Natural killer cell (primary cell): ENCODE measurements around the gene INAVA. TPM values are rescaled to one million over a fixed set of nuclear protein-coding genes. Genes with fewer than 3 reads are reported as not detected.

Experiments
- ATAC-seq, 3 donors: fragments of 150-1000 bp in 2 of 3; fragments of 200-7000 bp in 1 of 3; cut with Tn5 transposase; 1 replicate in 1 of 3; 2 replicates in 2 of 3; pipeline ENCODE4 v1.10.0; 2021; ENCODE audit warnings: mild to moderate bottlenecking in 2 of 3, moderate library complexity in 2 of 3
- DNase-seq, 2 donors: peaks; one replicate each; pipeline versions ENCODE4 v3.0.0 to v3.0.0-alpha.2; 2013 to 2021; ENCODE audit warnings: mixed read lengths in 1 of 2
- H3K27ac ChIP-seq: one replicate; pipeline ENCODE4 v1.5.1; 2013; ENCODE audit warnings: mild to moderate bottlenecking, low read length
- H3K27me3 ChIP-seq: one replicate; pipeline ENCODE4 v1.6.1; 2013; ENCODE audit warnings: low read length; ENCODE audit not compliant: control insufficient read depth, insufficient read depth
- H3K36me3 ChIP-seq: one replicate; pipeline ENCODE4 v1.6.1; 2013; ENCODE audit warnings: low read length; ENCODE audit not compliant: control insufficient read depth, insufficient read depth
- H3K4me1 ChIP-seq: one replicate; pipeline ENCODE4 v1.6.1; 2013; ENCODE audit warnings: low read length; ENCODE audit not compliant: control insufficient read depth, insufficient read depth
- H3K4me3 ChIP-seq: one replicate; pipeline ENCODE4 v1.5.1; 2013; ENCODE audit warnings: low read length
- H3K9me3 ChIP-seq: one replicate; pipeline ENCODE4 v1.6.1; 2013; ENCODE audit warnings: low read length; ENCODE audit not compliant: control insufficient read depth, insufficient read depth
- H3K27ac Mint-ChIP-seq, 2 donors: one replicate each; pipeline ENCODE4 v1.8.0; 2022; ENCODE audit warnings: mild to moderate bottlenecking in 2 of 2, mixed read lengths in 2 of 2, moderate library complexity in 1 of 2
- H3K27me3 Mint-ChIP-seq, 2 donors: one replicate each; pipeline ENCODE4 v1.8.0; 2022; ENCODE audit warnings: low read depth in 2 of 2, mixed read lengths in 2 of 2
- H3K36me3 Mint-ChIP-seq: one replicate; pipeline ENCODE4 v1.8.0; 2022; ENCODE audit warnings: mixed read lengths
- H3K4me1 Mint-ChIP-seq, 2 donors: one replicate each; pipeline ENCODE4 v1.8.0; 2022; ENCODE audit warnings: mixed read lengths in 2 of 2
- H3K4me3 Mint-ChIP-seq: one replicate; pipeline ENCODE4 v1.8.0; 2022; ENCODE audit warnings: mild to moderate bottlenecking, moderate library complexity, mixed read lengths
- H3K9me3 Mint-ChIP-seq, 2 donors: one replicate each; pipeline ENCODE4 v1.8.0; 2022; ENCODE audit warnings: mixed read lengths in 2 of 2
- WGBS: methylation state at CpG from one replicate; pipeline ENCODE4 v1.1.7; 2013; ENCODE audit warnings: missing lambda C conversion rate; ENCODE audit not compliant: insufficient coverage; 5-methylcytosine and 5-hydroxymethylcytosine counted together
- intact Hi-C: fragments of 100-400 bp; cut with micrococcal nuclease; formaldehyde crosslinking; loops from one replicate; pipeline ENCODE4 v1.14.2; 2022
- total RNA-seq, 4 donors: library from RNA; stranded (reverse); fragments of 120-200 nt in 1 of 4; gene quantifications; one replicate each; pipeline versions ENCODE4 v1.2.3 to v1.2.4, GENCODE V29; 2013 to 2022
- TF ChIP-seq, protein P1 (sequence below): fragments of 200-600 bp; IDR thresholded peaks from one replicate; pipeline ENCODE4 v1.8.0; 2022; ENCODE audit warnings: antibody characterized with exemption

Gene INAVA
- under 1 TPM in 2 of 3 donors, not detected in 1; 0.13 to 0.18 TPM for total RNA-seq
- total RNA-seq (2013) = 0.02 TPM

DNA sequence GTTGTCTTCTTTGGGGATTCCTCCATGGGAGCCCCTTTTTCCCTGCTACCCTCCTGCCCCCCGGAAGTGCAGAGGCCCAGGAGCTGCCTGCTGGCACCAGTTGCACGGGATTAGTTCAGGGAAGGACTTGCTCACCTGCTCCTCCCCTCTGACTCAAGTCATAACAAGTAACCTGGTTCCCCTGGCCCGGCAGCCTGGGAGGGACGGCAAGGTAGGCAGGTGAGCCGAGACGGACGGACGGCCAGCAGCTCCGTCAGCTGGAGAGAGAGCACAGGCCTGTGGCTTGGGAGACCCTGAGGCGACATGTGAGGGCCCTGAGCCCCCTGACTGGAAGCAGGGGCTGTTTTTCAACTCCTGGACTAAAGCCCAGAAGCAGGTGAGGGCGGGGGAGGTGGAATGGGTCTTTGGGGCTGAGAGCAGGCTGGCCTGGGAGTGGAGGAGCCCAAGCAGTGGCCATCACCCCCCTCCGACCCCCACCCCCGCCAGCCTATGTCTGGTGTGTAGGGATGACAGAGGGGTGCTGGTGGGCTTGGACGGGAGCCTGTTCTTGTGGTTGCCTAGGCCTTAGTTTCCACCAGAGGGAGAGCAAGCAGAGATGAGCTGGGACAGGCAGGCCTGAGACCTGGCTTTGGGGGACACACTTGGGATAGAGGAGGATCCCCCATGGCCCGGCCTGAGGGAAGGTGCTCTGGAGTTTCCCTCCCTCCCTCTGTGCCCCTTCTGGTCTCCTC, at the start of gene INAVA:
Gene INAVA, plus strand, starts transcription at position 189 of the 731 bp plus-strand sequence. CDS start 3,501 bp downstream, outside the sequence.
- Mint-ChIP-seq H3K9me3 (no peaks in the 10 kb centered on the region), H3K4me3 (no peak within 1 kb of the TSS), H3K4me1 (peaks cover 10 to 26% of the 10 kb centered on the region in 2 donors), H3K36me3 (no peaks in the 10 kb centered on the region), H3K27me3 (peaks cover 8 to 21% of the 10 kb centered on the region in 2 donors), H3K27ac (no peak within 1 kb of the TSS)
- TF ChIP-seq, protein P1, sequence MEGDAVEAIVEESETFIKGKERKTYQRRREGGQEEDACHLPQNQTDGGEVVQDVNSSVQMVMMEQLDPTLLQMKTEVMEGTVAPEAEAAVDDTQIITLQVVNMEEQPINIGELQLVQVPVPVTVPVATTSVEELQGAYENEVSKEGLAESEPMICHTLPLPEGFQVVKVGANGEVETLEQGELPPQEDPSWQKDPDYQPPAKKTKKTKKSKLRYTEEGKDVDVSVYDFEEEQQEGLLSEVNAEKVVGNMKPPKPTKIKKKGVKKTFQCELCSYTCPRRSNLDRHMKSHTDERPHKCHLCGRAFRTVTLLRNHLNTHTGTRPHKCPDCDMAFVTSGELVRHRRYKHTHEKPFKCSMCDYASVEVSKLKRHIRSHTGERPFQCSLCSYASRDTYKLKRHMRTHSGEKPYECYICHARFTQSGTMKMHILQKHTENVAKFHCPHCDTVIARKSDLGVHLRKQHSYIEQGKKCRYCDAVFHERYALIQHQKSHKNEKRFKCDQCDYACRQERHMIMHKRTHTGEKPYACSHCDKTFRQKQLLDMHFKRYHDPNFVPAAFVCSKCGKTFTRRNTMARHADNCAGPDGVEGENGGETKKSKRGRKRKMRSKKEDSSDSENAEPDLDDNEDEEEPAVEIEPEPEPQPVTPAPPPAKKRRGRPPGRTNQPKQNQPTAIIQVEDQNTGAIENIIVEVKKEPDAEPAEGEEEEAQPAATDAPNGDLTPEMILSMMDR = no peak
- WGBS = 95% methylated on average over 15 of the region's 15 CpGs
- intact Hi-C loops = no loop called here
- Histone ChIP-seq H3K4me1 (peaks cover 23% of the 10 kb centered on the region), H3K4me3 (no peak within 1 kb of the TSS), H3K27ac (no peak within 1 kb of the TSS), H3K36me3 (no peaks in the 10 kb centered on the region), H3K27me3 (peaks cover 21% of the 10 kb centered on the region), H3K9me3 (no peaks in the 10 kb centered on the region)
- DNase-seq = no peak
- ATAC-seq = no peak

- peaks cover 15 to 18% of the 10 kb centered on the region in 2 donors for H3K4me1 Mint-ChIP-seq
- no peaks in the 10 kb centered on the region for H3K9me3 Mint-ChIP-seq
- no peaks in the 10 kb centered on the region for H3K36me3 Mint-ChIP-seq
- no peak overlapping the region for H3K4me3 ChIP-seq
- H3K4me3 Mint-ChIP-seq = no peak overlapping the region
- ATAC-seq (no peak), DNase-seq (no peak)
- WGBS = 96% methylated on average over 2 of the region's 4 CpGs
- H3K27me3 Mint-ChIP-seq = peaks cover 6 to 9% of the 10 kb centered on the region in 2 donors
- no peak overlapping the region for H3K27ac Mint-ChIP-seq
- H3K4me1 ChIP-seq = no peaks in the 10 kb centered on the region
- H3K9me3 ChIP-seq = no peaks in the 10 kb centered on the region
- no peaks in the 10 kb centered on the region for H3K36me3 ChIP-seq
- intact Hi-C loops = no loop called here
- no peak overlapping the region for H3K27ac ChIP-seq
- TF ChIP-seq, protein P1 = no peak
- no peaks in the 10 kb centered on the region for H3K27me3 ChIP-seq
These were observed 49.3 kb upstream of the INAVA start for GRCh38 chr1:200845360-200845759.

- Mint-ChIP-seq H3K27ac (no peak overlapping the region), H3K4me3 (no peak overlapping the region), H3K4me1 (peaks cover 17 to 22% of the 10 kb centered on the region in 2 donors), H3K9me3 (no peaks in the 10 kb centered on the region), H3K27me3 (peaks cover 6 to 9% of the 10 kb centered on the region in 2 donors), H3K36me3 (no peaks in the 10 kb centered on the region)
- Histone ChIP-seq H3K9me3 (no peaks in the 10 kb centered on the region), H3K4me3 (no peak overlapping the region), H3K4me1 (no peaks in the 10 kb centered on the region), H3K27me3 (no peaks in the 10 kb centered on the region), H3K27ac (no peak overlapping the region), H3K36me3 (no peaks in the 10 kb centered on the region)
- intact Hi-C loops = no loop called here
- DNase-seq (no peak), ATAC-seq (no peak)
- WGBS = 100% methylated on average over 1 of the region's 1 CpG
- TF ChIP-seq, protein P1 = no peak
These were observed 48.3 kb upstream of the INAVA start for GRCh38 chr1:200846398-200846797.
